Measurements from ENCODE around the gene TENT4B.
"Not testable (repeated sequence)": the region's sequence is repeated elsewhere in the genome, so short reads cannot be mapped to it uniquely, and the experiment has no call there.

The TENT4B gene

DNA sequence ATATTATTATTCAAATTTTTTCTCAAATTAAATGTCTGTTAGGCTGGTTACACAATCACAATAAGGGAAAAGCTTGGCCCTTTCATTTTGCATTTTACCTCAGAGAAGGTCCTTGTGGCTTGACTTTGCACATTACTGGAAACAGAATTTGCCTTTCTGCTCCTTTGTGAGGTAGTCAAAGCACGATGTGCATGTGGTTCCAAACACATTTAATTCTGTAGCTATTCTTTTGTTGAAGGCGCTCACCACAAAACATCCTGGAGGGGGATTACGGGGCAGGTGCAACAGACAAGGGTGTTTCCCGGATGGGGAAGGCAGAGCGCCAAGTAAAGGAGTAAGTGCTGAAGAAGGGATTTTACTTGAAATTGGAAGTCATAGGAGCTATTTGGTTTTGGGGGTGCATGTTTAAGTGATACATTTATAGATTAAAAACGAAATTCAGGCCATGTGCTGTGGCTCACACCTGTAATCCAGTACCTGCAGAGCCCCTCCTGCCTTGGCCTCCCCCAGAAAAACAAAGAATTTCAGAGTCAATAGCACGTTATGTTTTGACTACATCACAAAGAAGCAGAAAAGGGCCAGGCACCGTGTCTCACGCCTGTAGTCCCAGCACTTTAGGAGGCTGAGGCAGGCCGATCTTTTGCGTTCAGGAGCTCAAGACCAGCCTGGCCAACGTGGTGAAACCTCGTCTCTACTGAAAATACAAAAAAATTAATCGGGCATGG is 31.2 kb upstream of the TENT4B start:
- POLR2A ChIA-PET, result interaction anchor here (0.6 to 1.6 kb wide), 3 partner anchors 29 to 56 kb away, joined by 3 to 6 read pairs (median 4); partner anchors contain the start of gene HEATR3

DNA sequence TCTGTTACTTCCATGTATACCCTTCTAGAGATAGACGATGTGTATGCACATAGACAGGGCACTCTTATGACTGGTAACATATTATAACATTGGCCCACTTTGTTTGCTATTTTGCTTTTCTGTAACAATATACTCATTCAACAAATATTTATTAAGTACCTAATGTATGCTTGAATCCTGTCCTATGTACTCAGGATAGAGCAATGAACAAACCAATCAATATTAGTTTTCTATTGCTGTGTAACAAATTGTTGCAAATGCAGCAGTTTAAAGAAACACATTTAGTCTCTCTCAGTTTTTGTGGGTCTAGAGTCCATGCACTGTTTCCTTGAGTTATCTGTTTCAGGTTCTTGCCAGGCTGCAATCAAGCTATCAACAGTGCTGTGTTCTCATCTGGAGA is 29.7 kb upstream of the TENT4B start:
- TF ChIP-seq CTCF (IDR thresholded peaks at IDR 0.05; ENCODE audit: control extremely low read depth, extremely low read depth, low read depth, missing control alignments), result no peak
- ChIA-PET POLR2A (no interaction called here), CTCF (interaction anchor here (0.7 to 4.0 kb wide), 6 partner anchors 10 to 87 kb away, joined by 3 to 27 read pairs (median 3); no protein-coding TSS in a partner anchor)
- DNase-seq (ENCODE audit: extremely low spot score), result no peak

More for the DNA sequence above, 31.2 kb upstream of the TENT4B start:
- DNase-seq (ENCODE audit: extremely low spot score), result peak; percentile 41
- no peak for TF ChIP-seq CTCF (IDR thresholded peaks at IDR 0.05; ENCODE audit: control extremely low read depth, extremely low read depth, low read depth, missing control alignments)
- CTCF ChIA-PET, result interaction anchor here (1.0 to 4.0 kb wide), 6 partner anchors 9 to 685 kb away, joined by 3 to 27 read pairs (median 12); partner anchors contain the start of gene CNEP1R1

DNA sequence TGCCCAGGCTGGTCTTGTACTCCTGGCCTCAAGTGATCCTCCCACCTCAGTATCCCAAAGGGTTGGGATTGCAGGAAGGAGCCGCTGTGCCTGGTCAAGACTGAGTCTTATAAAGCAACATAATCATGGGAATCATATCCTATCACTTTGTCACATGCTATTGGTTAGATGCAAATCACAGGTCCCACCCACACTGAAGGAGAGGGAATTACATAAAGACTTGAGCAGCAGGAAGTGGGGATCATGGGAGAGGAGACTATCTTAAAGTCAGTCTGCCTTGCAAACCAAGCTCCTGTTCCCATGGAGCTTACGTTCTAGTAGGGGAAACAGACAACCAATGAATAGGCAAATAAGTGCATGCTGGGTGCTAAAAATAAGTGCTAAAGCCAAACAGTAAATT is 28.3 kb upstream of the TENT4B start:
- ChIA-PET CTCF (interaction anchor here (1.0 to 3.3 kb wide), 5 partner anchors 9 to 100 kb away, joined by 3 to 11 read pairs (median 3); partner anchors contain the start of gene CNEP1R1), POLR2A (no interaction called here)
- no peak for TF ChIP-seq CTCF (IDR thresholded peaks at IDR 0.05; ENCODE audit: control extremely low read depth, extremely low read depth, low read depth, missing control alignments)
- DNase-seq (ENCODE audit: extremely low spot score), result no peak

DNA sequence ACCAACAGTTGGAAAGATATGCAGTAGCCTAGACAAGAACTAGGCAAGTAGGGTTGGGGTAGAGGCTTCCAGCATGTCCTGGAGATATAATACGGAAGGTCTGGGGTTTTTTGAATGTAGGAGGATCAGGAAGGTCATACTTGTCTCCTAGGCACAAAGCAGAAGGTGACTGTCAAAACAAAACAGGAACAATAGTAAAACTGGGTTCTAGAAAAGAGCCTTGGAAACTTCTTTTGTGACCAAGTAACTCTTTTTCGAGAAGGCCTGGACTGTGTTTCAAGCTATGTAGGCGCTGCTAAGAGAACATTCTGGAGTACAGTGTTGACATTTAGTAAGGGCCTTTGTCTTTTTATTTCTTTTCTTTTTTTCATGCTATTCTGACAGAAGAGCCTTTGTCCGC is 26.9 kb upstream of the TENT4B start:
- CTCF ChIA-PET, result interaction anchor here (0.7 to 1.9 kb wide), 2 partner anchors 85 to 101 kb away, joined by 3 to 5 read pairs; partner anchors contain the start of gene CNEP1R1
- TF ChIP-seq CTCF (IDR thresholded peaks at IDR 0.05; ENCODE audit: control extremely low read depth, extremely low read depth, low read depth, missing control alignments), result no peak
- POLR2A ChIA-PET, result interaction anchor here (0.7 kb wide), 1 partner anchor 71 kb away, joined by 5 read pairs; no protein-coding TSS in a partner anchor
- DNase-seq (ENCODE audit: extremely low spot score), result peak; percentile 38

DNA sequence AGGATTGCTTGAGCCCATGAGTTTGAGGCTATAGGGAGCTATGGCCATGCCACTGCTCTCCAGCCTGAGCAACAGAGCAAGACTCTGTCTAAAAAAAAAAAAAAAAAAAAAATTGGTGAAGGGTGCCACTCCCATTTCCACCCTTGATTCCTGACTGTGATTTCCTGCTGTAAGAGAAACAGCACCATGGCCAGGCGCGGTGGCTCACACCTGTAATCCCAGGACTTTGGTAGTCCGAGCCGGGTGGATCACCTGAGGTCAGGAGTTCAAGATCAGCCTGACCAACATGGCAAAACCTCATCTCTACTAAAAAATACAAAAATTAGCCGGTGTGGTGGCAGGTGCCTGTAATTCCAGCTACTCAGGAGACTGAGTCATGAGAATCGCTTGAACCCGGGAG is 20.5 kb upstream of the TENT4B start:
- POLR2A ChIA-PET; DNase-seq (ENCODE audit: extremely low spot score): not testable (repeated sequence)
- CTCF ChIA-PET, result interaction anchor here (0.8 to 2.4 kb wide), 2 partner anchors 9 to 78 kb away, joined by 3 to 10 read pairs; no protein-coding TSS in a partner anchor

DNA sequence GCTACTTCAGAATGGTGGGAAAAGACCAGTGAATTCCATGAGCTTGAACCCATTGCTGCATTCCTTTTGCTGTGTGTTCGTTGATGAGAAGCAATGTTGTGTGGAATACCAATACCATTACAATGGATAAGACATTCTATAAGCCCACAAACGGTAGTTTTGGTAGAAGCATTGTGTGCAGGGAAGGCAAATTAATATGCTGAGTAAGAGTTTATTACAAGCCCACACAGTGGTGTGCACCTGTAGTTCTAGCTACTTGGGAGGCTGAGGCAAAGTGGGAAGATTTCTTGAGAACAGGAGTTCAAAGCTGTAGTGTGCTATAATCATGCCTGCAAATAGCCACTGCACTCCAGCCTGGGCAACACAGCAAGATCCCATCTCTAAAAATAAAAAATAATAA is 19.9 kb upstream of the TENT4B start:
- DNase-seq (ENCODE audit: extremely low spot score), result no peak
- ChIA-PET CTCF (interaction anchor here (0.8 to 2.4 kb wide), 4 partner anchors 8 to 78 kb away, joined by 3 to 10 read pairs (median 4); no protein-coding TSS in a partner anchor), POLR2A (no interaction called here)
- no peak for TF ChIP-seq CTCF (IDR thresholded peaks at IDR 0.05; ENCODE audit: control extremely low read depth, extremely low read depth, low read depth, missing control alignments)

GRCh38 chr16:50136399-50136798 is 16.7 kb upstream of the TENT4B start:
- ChIA-PET POLR2A (no interaction called here), CTCF (interaction anchor here (0.8 to 4.1 kb wide), 6 partner anchors 9 to 99 kb away, joined by 3 to 25 read pairs (median 10); no protein-coding TSS in a partner anchor)
- TF ChIP-seq CTCF (IDR thresholded peaks at IDR 0.05; ENCODE audit: control extremely low read depth, extremely low read depth, low read depth, missing control alignments), result peak; percentile 31
- DNase-seq (ENCODE audit: extremely low spot score), result no peak

All from GM10248 (cell line).